ENCODE measurements around the gene MRPL58. TPM values are rescaled to one million over a fixed set of nuclear protein-coding genes. Genes with fewer than 3 reads are reported as not detected.

MRPL58 gene
- total RNA-seq, 4 donors from 2014 or later = 37.8 to 55.1 (median 49.7) TPM

- no peak overlapping the region for H3K4me3 ChIP-seq (replicated peaks in 1 of 3)
- H3K4me1 ChIP-seq = no peaks in the 10 kb centered on the region
- 80 to 83% methylated on average over 5 of the region's 5 CpGs for WGBS, 2 donors
- H3K27me3 ChIP-seq = no peaks in the 10 kb centered on the region
- H3K36me3 ChIP-seq = no peaks in the 10 kb centered on the region
- no peak for TF ChIP-seq POLR2A (IDR thresholded peaks at IDR 0.05)
- TF ChIP-seq, protein P1, sequence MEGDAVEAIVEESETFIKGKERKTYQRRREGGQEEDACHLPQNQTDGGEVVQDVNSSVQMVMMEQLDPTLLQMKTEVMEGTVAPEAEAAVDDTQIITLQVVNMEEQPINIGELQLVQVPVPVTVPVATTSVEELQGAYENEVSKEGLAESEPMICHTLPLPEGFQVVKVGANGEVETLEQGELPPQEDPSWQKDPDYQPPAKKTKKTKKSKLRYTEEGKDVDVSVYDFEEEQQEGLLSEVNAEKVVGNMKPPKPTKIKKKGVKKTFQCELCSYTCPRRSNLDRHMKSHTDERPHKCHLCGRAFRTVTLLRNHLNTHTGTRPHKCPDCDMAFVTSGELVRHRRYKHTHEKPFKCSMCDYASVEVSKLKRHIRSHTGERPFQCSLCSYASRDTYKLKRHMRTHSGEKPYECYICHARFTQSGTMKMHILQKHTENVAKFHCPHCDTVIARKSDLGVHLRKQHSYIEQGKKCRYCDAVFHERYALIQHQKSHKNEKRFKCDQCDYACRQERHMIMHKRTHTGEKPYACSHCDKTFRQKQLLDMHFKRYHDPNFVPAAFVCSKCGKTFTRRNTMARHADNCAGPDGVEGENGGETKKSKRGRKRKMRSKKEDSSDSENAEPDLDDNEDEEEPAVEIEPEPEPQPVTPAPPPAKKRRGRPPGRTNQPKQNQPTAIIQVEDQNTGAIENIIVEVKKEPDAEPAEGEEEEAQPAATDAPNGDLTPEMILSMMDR (IDR thresholded peaks at IDR 0.05) = no peak
- H3K27ac ChIP-seq = no peak overlapping the region
- DNase-seq = no peak
- H3K9me3 ChIP-seq = no peaks in the 10 kb centered on the region
- intact Hi-C loops (cut with DNase I) = no loop called here
These were observed 16.6 kb upstream of the MRPL58 start for GRCh38 chr17:74995847-74996246.

GRCh38 chr17:74998783-74999182 is 13.7 kb upstream of the MRPL58 start:
- Histone ChIP-seq H3K27ac (no peak overlapping the region), H3K9me3 (no peaks in the 10 kb centered on the region), H3K27me3 (no peaks in the 10 kb centered on the region), H3K4me3 (replicated peaks in 1 of 3) (no peak overlapping the region), H3K36me3 (no peaks in the 10 kb centered on the region), H3K4me1 (no peaks in the 10 kb centered on the region)
- DNase-seq = no peak
- TF ChIP-seq, protein P1 (IDR thresholded peaks at IDR 0.05) = no peak
- TF ChIP-seq POLR2A (IDR thresholded peaks at IDR 0.05) = no peak
- intact Hi-C loops (cut with DNase I) = no loop called here
- 86 to 88% methylated on average over 6 of the region's 6 CpGs for WGBS, 2 donors

GRCh38 chr17:74999523-74999922 is 12.9 kb upstream of the MRPL58 start:
- no peak overlapping the region for H3K4me3 ChIP-seq (replicated peaks in 1 of 3)
- H3K36me3 ChIP-seq = no peaks in the 10 kb centered on the region
- no peak for DNase-seq
- intact Hi-C loops (cut with DNase I) = no loop called here
- H3K9me3 ChIP-seq = no peaks in the 10 kb centered on the region
- whole genome bisulfite sequencing, 2 donors = 79 to 90% methylated on average over 4 of the region's 4 CpGs
- H3K27me3 ChIP-seq = no peaks in the 10 kb centered on the region
- no peaks in the 10 kb centered on the region for H3K4me1 ChIP-seq
- H3K27ac ChIP-seq = no peak overlapping the region
- no peak for TF ChIP-seq POLR2A (IDR thresholded peaks at IDR 0.05)
- TF ChIP-seq, protein P1 (IDR thresholded peaks at IDR 0.05) = no peak

- Histone ChIP-seq H3K27me3 (no peaks in the 10 kb centered on the region), H3K27ac (no peak overlapping the region), H3K4me1 (no peaks in the 10 kb centered on the region), H3K36me3 (no peaks in the 10 kb centered on the region), H3K4me3 (replicated peaks in 1 of 3) (no peak overlapping the region), H3K9me3 (no peaks in the 10 kb centered on the region)
- no peak for TF ChIP-seq POLR2A (IDR thresholded peaks at IDR 0.05)
- TF ChIP-seq, protein P1 (IDR thresholded peaks at IDR 0.05) = no peak
- WGBS, 2 donors = 90 to 93% methylated on average over 14 to 15 of the region's 15 CpGs
- intact Hi-C loops (cut with DNase I) = no loop called here
- DNase-seq = no peak
These were observed 10.3 kb upstream of the MRPL58 start for GRCh38 chr17:75001915-75002843.
